WERI-Rb-1 (cell line): ENCODE measurements around the gene KISS1R.
"Not testable (repeated sequence)": the region's sequence is repeated elsewhere in the genome, so short reads cannot be mapped to it uniquely, and the experiment has no call there.

Source experiments
- DNase-seq: peaks from one replicate; pipeline ENCODE4 v3.0.0-alpha.2; 2020
- H3K27ac ChIP-seq: fragments of 250-450 bp; sonication (Bioruptor Pico); 2 replicates; pipeline ENCODE4 v1.5.1; 2020; ENCODE audit warnings: mild to moderate bottlenecking, moderate library complexity
- H3K27me3 ChIP-seq: fragments of 250-450 bp; sonication (Bioruptor Pico); 2 replicates; pipeline ENCODE4 v1.5.1; 2021; ENCODE audit warnings: mild to moderate bottlenecking, low read depth, moderate library complexity; ENCODE audit not compliant: insufficient read depth, severe bottlenecking
- H3K36me3 ChIP-seq: fragments of 250-450 bp; sonication (Bioruptor Pico); 2 replicates; pipeline ENCODE4 v1.5.1; 2020; ENCODE audit warnings: mild to moderate bottlenecking, moderate library complexity
- H3K4me3 ChIP-seq: 2 replicates; pipeline ENCODE4 v1.5.1; 2011; ENCODE audit warnings: low read depth, mild to moderate bottlenecking, control low read depth, low read length
- H3K9me3 ChIP-seq: fragments of 250-450 bp; sonication (Bioruptor Pico); 2 replicates; pipeline ENCODE4 v1.5.1; 2021; ENCODE audit warnings: mild to moderate bottlenecking, moderate library complexity; ENCODE audit not compliant: severe bottlenecking
- CTCF ChIP-seq: IDR thresholded peaks from 2 replicates; pipeline ENCODE4 v1.5.1; 2011; ENCODE audit warnings: low read depth, mild to moderate bottlenecking, control low read depth, inconsistent platforms, low read length

KISS1R gene

GRCh38 chr19:875265-875879 is 41.8 kb upstream of the KISS1R start:
- H3K9me3 ChIP-seq, result no peaks in the 10 kb centered on the region
- peak; percentile 7; the same call in 1 of the 2 replicates for TF ChIP-seq CTCF
- no peak overlapping the region for H3K4me3 ChIP-seq
- no peaks in the 10 kb centered on the region for H3K27me3 ChIP-seq
- no peak overlapping the region for H3K27ac ChIP-seq
- peaks cover 50% of the 10 kb centered on the region for H3K36me3 ChIP-seq
- no peak for DNase-seq

- no peak for TF ChIP-seq CTCF
- Histone ChIP-seq H3K4me3 (no peak overlapping the region), H3K27ac (no peak overlapping the region), H3K9me3 (no peaks in the 10 kb centered on the region), H3K27me3 (no peaks in the 10 kb centered on the region), H3K36me3 (peaks cover 50% of the 10 kb centered on the region)
- DNase-seq, result no peak
Measured at GRCh38 chr19:876089-876488, 41.0 kb upstream of the KISS1R start.

GRCh38 chr19:876780-877314 is 40.3 kb upstream of the KISS1R start:
- Histone ChIP-seq H3K27me3 (no peaks in the 10 kb centered on the region), H3K36me3 (peaks cover 54% of the 10 kb centered on the region), H3K4me3 (no peak overlapping the region), H3K9me3 (no peaks in the 10 kb centered on the region), H3K27ac (no peak overlapping the region)
- no peak for DNase-seq
- TF ChIP-seq CTCF, result no peak

- peaks cover 60% of the 10 kb centered on the region for H3K36me3 ChIP-seq
- H3K27me3 ChIP-seq, DNase-seq, H3K9me3 ChIP-seq, H3K4me3 ChIP-seq, H3K27ac ChIP-seq: not testable (repeated sequence)
Measured at GRCh38 chr19:877992-878660, 39.0 kb upstream of the KISS1R start.

GRCh38 chr19:878751-879561 is 38.2 kb upstream of the KISS1R start:
- H3K27me3 ChIP-seq, H3K4me3 ChIP-seq, DNase-seq, H3K27ac ChIP-seq, H3K9me3 ChIP-seq: not testable (repeated sequence)
- peaks cover 58% of the 10 kb centered on the region for H3K36me3 ChIP-seq

GRCh38 chr19:879711-880438 is 37.3 kb upstream of the KISS1R start:
- DNase-seq, result no peak
- H3K9me3 ChIP-seq, result no peaks in the 10 kb centered on the region
- H3K4me3 ChIP-seq, result no peak overlapping the region
- H3K27me3 ChIP-seq, result no peaks in the 10 kb centered on the region
- no peak for TF ChIP-seq CTCF
- peaks cover 57% of the 10 kb centered on the region for H3K36me3 ChIP-seq
- H3K27ac ChIP-seq, result no peak overlapping the region
